ENCODE results near the gene SEC24C. TPM values are rescaled to one million over a fixed set of nuclear protein-coding genes. Genes with fewer than 3 reads are reported as not detected.

SEC24C gene
- total and polyA plus RNA-seq, 8 donors = 59.9 to 88.1 (median 64.9) TPM

- H3K9me3 ChIP-seq = no peaks in the 10 kb centered on the region
- no peak overlapping the region for H3K27ac ChIP-seq
- peak in 1 of 2 donors; percentile 18 for TF ChIP-seq CTCF (IDR thresholded peaks at IDR 0.05)
- H3K36me3 ChIP-seq = peaks cover 0 to 39% of the 10 kb centered on the region in 2 donors
- ATAC-seq = no peak
- H3K4me1 ChIP-seq = peaks cover 9 to 62% of the 10 kb centered on the region in 2 donors
- H3K27me3 ChIP-seq = no peaks in the 10 kb centered on the region
- intact Hi-C loops (cut with DNase I) = no loop called here
- no peak for DNase-seq
- H3K4me3 ChIP-seq = no peak overlapping the region
These were observed 70.9 kb downstream of the SEC24C start for GRCh38 chr10:73814896-73815718.

- Histone ChIP-seq H3K27me3 (no peaks in the 10 kb centered on the region), H3K27ac (peak overlapping the region in 1 of 2 donors; percentile 77), H3K4me1 (peaks cover 3 to 57% of the 10 kb centered on the region in 2 donors), H3K9me3 (no peaks in the 10 kb centered on the region), H3K36me3 (peaks cover 0 to 39% of the 10 kb centered on the region in 2 donors), H3K4me3 (no peak overlapping the region)
- no peak for TF ChIP-seq CTCF (IDR thresholded peaks at IDR 0.05)
- intact Hi-C loops (cut with DNase I) = no loop called here
- ATAC-seq (no peak), DNase-seq (no peak)
These were observed 71.5 kb downstream of the SEC24C start for GRCh38 chr10:73815719-73816030.

- Histone ChIP-seq H3K27ac (peak overlapping the region in 1 of 2 donors; percentile 77), H3K4me1 (peaks cover 3 to 54% of the 10 kb centered on the region in 2 donors), H3K36me3 (peaks cover 0 to 50% of the 10 kb centered on the region in 2 donors), H3K4me3 (no peak overlapping the region), H3K9me3 (no peaks in the 10 kb centered on the region), H3K27me3 (no peaks in the 10 kb centered on the region)
- ATAC-seq (peak; percentile 1), DNase-seq (no peak)
- intact Hi-C loops (cut with DNase I) = no loop called here
- TF ChIP-seq CTCF (IDR thresholded peaks at IDR 0.05) = no peak
These were observed 73.0 kb downstream of the SEC24C start for GRCh38 chr10:73816917-73817729.

GRCh38 chr10:73817826-73818225 is 73.7 kb downstream of the SEC24C start:
- TF ChIP-seq CTCF (IDR thresholded peaks at IDR 0.05) = no peak
- ATAC-seq (no peak), DNase-seq (no peak)
- no peaks in the 10 kb centered on the region for H3K9me3 ChIP-seq
- H3K4me1 ChIP-seq = peaks cover 3 to 50% of the 10 kb centered on the region in 2 donors
- no peaks in the 10 kb centered on the region for H3K27me3 ChIP-seq
- peak overlapping the region in 1 of 2 donors; percentile 77 for H3K27ac ChIP-seq
- no peak overlapping the region for H3K4me3 ChIP-seq
- intact Hi-C loops (cut with DNase I) = no loop called here
- H3K36me3 ChIP-seq = peaks cover 0 to 57% of the 10 kb centered on the region in 2 donors

- Histone ChIP-seq H3K4me3 (no peak overlapping the region), H3K27ac (peak overlapping the region in 1 of 2 donors; percentile 77), H3K27me3 (no peaks in the 10 kb centered on the region), H3K36me3 (peaks cover 0 to 58% of the 10 kb centered on the region in 2 donors), H3K9me3 (no peaks in the 10 kb centered on the region), H3K4me1 (peaks cover 3 to 50% of the 10 kb centered on the region in 2 donors)
- ATAC-seq (no peak), DNase-seq (no peak)
- intact Hi-C loops (cut with DNase I) = no loop called here
- no peak for TF ChIP-seq CTCF (IDR thresholded peaks at IDR 0.05)
These were observed 74.2 kb downstream of the SEC24C start for GRCh38 chr10:73818402-73818801.
